GM18861 (cell line): ENCODE results near the gene RBMS2.
A peak's percentile ranks its signal among the peaks of the same experiment; 100 is the strongest.

Experiments used
- ATAC-seq: cut with Tn5 transposase; IDR thresholded peaks from one replicate; pipeline ENCODE4 v1.9.1; 2021; ENCODE audit not compliant: unreplicated experiment

Gene RBMS2

DNA sequence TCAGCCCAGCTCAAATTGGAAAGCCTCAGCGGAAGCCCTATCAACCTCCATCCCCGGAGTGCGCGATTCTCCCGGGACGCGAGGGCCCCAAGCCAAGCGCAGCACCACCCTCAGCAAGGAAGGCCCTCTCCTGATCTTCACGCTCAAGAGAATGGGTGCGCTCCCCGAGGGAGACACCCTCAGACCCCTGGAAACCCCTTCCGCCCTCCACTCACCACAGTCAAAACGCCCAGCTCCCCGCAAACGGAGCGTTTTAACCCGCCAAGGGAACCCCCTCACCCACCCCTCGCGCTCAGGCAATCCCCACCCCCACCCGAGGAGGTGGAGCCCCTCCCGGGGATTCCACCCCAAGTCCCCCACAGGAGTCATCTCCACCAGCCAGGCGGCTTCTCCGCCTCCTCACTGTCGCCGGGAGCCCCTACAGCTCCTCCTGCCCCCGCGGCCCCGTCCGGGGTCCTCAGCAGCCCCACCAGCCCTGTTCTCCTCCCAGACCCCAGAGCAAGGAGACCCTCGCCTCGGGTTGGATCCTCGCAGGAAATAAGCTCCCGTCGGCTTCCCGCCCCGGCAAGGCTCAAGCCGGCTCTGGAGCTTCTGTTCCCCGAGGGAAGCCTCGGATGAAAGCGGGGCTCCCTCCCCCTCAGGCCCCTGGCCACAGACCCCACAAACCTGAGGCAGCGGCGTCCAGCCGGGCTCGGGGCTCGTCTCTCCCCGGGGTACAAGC is 108.0 kb downstream of the RBMS2 start:
- no peak for ATAC-seq

DNA sequence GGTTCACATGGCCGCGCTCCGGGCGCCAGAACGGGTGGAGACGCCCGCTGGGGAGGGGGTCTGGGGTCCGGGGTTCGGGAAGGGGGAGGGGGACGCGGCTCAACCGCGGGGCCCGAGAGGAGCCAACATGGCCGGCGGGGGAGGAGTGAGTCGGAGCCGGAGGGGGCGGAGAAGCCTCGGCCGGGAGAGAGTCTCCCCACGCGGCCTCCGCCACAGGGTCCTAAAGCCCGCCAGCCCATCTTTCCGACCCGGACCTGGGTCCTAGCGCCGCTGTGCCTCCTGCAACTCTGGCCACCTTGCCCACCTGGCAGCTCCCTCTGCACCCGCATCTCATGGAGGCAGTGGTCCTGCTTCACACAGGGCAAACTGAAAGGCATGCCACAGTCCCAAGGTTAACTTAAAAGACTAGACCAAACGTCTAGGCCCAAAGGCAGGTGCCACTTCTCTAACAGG is 108.6 kb downstream of the RBMS2 start, which contains the start of gene BAZ2A:
TSS of gene BAZ2A (minus strand) at position 147 of the 453 bp plus-strand sequence. CDS start 12,796 bp downstream, outside the sequence.
- peak; percentile 45 for ATAC-seq

DNA sequence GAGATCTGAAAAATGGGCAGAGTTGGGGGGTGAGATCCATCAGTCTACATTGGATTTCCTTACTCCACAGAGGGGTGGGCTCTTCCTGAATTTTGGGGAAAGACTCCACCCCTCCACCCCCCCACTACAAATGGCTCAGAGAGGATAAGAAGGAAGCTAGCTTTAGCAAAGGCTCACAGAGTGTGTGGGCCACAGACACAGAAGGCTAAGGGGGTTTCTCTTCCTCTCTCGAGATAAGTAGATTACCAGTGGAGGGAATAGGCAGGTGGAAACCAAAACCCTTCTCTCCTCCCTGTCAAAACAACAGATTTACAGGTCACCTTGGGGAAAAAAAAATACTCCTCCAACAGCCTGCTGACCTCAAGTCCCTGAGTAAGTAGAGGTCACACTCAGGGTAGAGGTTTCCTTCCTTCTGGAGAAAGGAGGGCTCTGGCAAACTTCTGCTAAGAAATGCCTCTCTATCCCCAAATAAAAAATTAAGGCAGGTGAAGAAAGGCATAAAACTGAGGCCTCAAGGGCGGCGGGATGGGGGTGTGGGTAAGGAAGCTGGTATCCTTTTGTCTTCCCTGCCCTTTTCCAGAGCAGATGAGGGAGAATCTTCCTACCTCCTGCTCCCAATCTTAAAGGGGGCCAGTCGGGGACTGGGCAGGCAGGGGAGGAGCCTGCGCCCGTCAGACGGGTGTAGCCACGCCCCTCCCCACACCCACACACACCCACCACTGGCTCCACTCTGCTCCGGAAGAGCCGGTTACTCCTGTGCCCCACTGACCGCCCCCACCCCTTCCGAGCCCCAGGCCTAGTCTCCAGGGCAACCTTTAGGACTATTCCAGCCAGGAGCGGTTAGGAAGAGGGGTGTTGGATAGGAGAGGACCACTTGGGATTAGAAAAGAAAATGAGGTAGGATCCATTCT is 110.4 kb downstream of the RBMS2 start:
- ATAC-seq = no peak

DNA sequence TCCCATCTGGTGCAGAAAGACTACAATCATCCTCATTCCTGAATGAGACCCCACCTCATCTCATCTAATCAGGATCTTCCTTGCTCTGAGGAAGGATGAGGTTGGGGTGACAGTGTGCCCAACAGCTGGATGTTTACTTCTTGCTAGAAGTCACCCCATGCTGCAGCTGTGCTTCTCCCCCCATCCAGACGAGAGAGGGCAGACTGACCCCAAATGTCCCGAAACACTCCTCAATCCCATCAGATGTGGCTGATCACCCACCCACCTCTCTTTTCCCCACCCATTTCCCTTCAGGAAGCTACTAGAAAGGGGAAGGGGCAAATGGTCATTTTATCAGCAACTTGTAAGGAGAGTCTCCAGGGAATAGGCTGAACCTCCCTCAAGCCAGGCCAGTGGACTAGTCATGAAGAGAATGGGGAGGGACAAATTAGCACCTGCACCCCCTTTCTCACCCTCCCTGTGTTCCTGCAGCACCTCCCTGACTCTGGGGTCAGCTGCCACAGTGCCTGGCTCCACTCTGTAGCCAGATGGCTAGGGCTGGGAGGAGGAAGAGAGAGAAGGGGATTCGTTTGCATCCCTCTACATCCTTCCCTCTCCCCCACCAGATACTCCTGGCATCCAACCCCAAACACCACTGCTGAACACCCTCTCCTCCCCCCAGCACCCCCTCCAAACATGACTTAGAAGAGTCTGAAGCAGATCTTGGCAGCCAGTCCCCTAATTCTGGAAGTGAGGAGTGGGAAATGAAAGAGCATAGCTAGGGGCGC is 111.3 kb downstream of the RBMS2 start:
- no peak for ATAC-seq

DNA sequence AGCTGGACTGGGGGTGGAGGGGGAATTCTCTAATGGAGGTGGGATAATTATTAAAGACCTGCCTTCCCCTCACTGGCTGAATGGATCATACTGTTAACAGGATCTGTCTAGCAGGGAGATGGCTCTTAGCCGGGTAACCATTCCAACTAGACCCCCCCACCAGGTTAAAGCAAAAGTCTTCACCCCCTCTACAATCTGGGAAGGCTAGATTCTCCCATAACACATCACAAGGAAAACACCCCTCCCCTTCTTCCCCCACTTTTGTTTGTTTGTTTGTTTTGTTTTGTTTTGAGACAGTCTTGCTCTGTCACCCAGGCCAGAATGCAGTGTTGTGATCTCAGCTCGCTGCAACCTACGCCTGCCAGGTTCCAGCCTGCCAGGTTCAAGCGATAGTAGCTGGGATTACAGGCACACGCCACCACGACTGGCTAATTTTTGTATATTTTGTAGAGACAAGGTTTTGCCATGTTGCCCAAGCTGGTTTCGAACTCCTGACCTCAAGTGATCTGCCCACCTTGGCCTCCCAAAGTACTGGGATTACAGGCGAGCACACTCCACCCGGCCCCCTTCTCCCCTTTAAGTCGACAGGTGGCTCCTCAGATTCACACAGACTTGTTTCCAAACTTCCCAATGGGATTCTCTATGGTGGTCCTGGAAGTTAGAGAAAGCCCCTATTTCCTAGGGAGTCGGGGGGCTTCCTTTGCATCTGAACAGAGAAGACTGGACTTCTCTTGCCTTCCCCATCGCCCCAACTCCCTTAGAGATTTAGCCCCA is 112.0 kb downstream of the RBMS2 start:
- no peak for ATAC-seq

DNA sequence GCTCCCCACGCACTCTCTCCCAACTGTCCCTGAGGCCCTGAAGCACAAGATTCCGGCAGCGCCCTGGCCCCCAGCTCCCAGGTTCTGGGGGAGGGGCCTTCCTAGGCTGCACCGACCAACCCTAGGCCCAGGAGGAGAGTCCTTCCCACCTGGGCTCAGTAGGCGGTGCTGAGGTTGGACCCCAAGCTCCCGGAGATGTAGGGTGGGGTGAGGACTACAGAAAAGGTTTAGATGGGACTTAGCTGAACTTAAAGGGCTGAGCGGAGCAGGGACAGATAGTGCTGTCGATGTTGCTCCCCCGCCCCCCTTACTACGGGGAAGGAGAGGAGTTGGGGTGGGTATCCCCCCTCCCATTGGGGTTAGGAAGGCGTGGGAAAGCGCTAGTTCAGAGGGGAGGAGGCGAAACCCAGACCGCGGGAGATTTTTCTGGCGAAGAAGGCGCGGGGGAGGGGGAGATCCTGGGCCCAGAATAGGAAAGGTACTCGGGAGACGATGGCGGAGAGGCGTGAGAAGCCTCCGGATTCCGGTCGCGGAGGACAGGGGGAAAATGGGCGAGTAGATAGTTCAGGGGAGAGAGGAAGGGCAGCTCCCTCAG is 112.7 kb downstream of the RBMS2 start:
- no peak for ATAC-seq

DNA sequence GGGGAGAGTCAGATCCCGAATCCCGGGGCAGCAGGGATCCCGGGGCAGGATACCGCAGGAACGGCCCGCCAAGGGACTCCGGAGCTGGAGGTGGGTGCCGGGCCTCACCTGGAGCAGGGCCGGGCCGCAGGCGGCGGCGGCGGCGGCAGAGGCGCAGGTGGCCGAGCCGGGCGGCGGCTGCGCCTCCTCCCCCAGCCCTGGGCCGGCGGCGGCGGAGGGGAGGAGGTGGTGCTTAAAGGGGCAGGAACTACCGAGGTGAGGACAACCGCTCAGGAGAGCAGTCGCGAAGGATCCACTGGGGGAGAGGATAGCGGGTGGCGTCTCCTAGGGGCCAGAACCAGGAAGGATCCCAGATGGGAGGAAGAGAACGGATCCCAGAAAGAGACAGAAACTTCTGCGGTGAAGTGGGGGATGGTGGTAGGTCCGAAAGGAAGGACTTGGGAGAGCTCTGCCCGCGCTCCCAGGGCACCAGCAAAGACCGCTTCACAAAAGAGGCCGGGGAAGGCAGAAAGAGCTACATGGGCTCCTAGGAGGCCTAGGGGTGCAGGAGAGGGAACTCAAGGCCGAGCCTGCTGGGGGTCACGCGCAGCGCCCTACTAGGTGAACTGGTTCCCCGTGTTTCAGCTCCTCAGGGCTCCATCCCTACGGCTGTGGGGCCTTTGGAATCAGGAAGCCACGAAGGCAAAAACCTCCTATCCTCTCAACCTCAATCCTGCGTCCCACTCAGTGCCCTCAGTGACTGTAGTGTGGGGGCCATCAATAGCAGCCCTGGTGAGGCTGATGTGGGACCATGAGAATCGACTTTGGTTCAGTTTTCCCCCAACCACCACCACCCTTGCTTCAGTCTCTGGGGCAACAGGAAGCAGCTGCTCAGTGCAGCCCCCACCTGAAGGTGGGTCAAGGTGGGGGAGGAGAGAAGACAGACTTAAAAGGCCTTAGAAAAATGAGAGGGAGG is 113.5 kb downstream of the RBMS2 start:
- peak; percentile 26 for ATAC-seq

DNA sequence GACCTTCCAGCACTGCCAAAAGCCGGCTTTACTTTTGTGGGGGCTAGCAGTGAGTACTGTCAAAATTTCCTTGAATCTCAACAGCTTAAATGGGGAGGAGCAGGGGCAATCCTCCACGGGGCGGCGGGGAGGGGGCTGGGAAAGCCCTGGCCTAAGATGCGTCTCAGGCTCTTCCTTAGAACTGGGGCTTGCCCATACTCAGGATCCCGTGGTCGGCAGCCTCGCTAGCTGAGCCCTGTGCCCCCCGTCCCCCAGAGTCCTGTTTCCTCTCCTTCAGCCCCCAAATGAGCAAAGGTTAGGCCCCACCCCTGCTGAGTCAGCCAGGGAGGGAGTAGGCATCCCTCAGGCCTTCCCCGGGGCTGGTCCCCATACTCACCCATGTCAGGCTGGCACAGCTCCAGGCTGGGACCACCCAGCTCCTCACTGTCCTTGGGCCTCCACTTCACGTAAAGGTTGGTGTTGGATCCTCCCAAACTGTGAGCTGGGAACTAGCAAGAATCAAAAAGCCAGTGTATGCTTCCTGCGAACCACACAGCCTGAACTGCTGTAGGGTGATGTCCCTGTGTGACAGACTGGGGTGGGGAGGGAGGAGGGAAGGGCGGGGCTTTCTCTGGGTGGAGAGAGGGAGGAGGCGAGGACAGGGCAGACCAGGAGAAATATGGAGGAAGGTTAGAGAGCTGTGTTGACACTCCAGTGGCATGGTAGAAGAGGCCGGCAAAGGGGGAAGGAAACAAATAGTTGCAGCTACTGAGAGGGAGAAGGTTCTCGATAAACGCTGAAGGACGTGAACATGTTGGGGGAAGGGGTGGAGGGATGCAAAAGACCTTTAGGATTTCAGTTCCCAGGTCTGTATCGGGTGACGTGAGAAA is 114.4 kb downstream of the RBMS2 start:
- no peak for ATAC-seq

DNA sequence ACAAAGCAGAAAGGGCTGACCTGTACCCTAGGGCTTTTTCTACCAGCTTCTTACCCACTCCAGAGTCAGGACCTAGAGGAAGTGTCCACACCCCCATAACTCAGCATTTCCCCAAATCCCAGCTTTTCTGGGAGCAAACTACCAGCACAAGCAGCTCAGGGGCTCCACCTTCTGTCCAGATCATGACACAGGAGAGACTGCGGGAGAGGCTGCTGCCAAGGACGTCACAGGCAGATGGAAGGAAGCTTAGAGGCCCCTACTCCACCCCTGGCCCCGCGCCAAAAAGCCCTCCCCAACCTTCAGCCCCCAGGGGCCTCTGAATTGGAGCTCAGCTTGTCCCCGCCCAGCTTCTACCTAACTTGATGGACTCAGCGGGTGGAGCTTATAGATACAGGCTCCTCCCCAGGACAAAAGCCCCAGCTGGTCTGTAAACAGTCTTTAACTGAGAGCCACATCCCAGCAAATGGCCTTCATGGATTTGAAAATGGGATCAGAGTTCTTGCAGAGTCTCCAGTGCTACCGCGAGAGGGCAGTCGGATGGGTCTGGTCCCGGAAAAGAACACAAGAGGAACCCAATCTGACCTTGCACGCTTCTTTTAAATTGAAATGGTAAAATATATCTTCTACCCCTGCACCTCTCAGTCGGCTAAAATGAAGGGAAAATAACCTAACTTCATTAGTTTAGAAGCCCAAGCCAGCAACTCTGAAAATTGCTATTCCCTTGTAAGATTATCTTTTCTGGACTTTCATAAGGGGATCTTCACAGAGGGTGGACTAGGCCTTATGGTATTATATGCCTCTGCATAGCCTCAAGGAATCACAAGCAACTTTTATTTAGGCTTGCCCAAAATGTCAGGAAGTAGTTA is 115.3 kb downstream of the RBMS2 start:
- ATAC-seq = peak; percentile 50

DNA sequence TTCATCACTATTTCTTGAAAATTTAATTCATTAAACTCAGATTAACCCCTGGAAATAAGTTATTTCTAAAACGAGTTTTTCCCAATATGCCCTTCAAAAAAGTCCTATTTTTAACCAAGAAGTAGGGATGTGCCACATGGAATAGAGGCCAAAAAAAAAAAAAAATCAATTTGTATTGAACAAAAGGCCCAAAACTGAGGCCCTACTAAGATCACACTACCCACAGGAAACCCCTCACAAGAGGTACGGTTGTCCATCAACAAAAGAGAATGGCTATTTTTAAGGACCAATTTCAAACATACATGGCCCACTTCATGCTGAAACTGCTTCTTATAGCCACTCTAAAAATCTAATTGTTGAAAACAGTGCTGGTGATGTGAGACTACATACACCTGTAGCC is 116.0 kb downstream of the RBMS2 start:
- no peak for ATAC-seq

DNA sequence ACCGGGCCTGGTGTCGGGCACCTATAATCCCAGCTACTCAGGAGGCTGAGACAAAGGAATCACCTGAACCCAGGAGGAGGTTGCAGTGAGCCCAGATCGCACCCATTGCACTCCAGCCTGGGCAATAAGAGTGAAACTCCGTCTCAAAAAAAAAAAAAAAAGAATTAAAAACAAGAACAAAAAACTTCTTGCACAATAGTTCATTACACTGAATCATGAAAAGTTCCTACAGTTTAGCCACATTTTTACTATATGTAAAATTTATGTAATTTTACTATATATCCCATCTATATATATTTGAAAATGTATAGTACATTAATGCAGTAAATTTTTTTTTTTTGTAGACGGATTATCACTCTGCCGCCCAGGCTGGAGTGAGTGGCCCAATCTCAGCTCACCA is 119.6 kb downstream of the RBMS2 start:
- ATAC-seq = no peak

DNA sequence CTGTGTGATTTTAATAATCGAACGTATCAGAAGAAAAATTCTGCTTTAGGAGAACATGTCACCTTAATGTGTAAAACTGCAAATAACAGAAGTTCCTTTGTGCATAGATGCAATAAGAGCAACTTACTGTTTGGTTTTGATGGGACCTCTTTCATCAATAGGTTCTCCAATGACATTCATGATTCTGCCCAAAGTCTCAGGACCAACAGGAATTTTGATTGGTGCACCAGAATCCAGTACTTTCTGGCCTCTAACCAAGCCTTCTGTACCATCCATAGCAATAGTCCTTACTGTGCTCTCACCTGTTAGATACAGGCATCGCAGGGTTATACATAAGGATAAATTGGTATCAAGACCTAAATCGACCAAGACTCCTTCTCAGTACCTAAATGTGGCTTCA is 123.0 kb downstream of the RBMS2 start:
- ATAC-seq = no peak

DNA sequence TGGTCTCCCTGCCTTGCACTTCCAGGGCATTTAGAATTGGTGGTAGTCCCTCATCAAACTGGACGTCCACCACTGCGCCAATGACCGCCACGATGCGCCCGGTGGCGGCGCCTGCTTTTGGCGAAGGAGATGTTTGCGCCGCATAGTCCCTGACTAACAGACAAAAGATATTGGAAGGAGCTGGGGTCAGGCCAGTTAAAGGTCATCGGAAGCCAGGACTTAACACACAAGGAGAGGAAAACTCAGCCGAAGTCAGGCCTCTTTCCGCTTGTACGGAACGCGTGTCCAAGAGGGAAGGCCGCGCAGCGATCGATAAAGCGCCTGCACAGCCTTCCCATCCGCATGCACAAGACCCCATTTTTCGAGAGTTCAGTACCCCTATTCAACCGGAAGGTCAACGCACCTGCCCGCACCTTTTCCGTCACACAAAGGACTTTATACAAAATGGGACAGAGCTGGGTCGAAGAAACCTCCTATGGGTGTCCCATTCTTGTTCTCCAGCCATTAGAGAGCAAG is 123.6 kb downstream of the RBMS2 start:
- ATAC-seq = no peak
